Spleen (tissue), 13 donors: Measurements from ENCODE around the gene GAS2. TPM values are rescaled to one million over a fixed set of nuclear protein-coding genes. Genes with fewer than 3 reads are reported as not detected.
A peak's percentile ranks its signal among the peaks of the same experiment; 100 is the strongest.

Experiments used
- DNase-seq: peaks from one replicate; pipeline ENCODE4 v3.0.0-alpha.2; 2020
- H3K27ac ChIP-seq, 8 donors: fragments of 200-600 bp; sonication (generic) in 7 of 8; 1 replicate in 4 of 8; 2 replicates in 4 of 8; pipeline versions ENCODE4 v1.5.0 to v1.8.0; 2016 to 2021; ENCODE audit warnings: inconsistent platforms in 4 of 8, mild to moderate bottlenecking in 4 of 8, moderate library complexity in 1 of 8
- H3K27me3 ChIP-seq, 7 donors: fragments of 200-600 bp; sonication (generic) in 6 of 7; replicated peaks in 1 of 7; 1 replicate in 4 of 7; 2 replicates in 3 of 7; pipeline versions ENCODE4 v1.5.0 to v1.8.0; 2016 to 2021; ENCODE audit warnings: inconsistent platforms in 3 of 7, mild to moderate bottlenecking in 1 of 7
- H3K36me3 ChIP-seq, 6 donors: fragments of 200-600 bp; sonication (generic) in 5 of 6; 1 replicate in 4 of 6; 2 replicates in 2 of 6; pipeline versions ENCODE4 v1.5.0 to v1.8.0; 2016 to 2021; ENCODE audit warnings: inconsistent platforms in 2 of 6
- H3K4me1 ChIP-seq, 6 donors: fragments of 200-600 bp; sonication (generic) in 5 of 6; 1 replicate in 3 of 6; 2 replicates in 3 of 6; pipeline versions ENCODE4 v1.5.0 to v1.8.0; 2016 to 2021; ENCODE audit warnings: inconsistent platforms in 3 of 6
- H3K4me3 ChIP-seq, 8 donors: fragments of 200-600 bp; sonication (generic) in 7 of 8; 1 replicate in 4 of 8; 2 replicates in 4 of 8; pipeline versions ENCODE4 v1.5.0 to v1.8.0; 2016 to 2021; ENCODE audit warnings: inconsistent platforms in 4 of 8, mild to moderate bottlenecking in 4 of 8, moderate library complexity in 2 of 8
- H3K9me3 ChIP-seq, 8 donors: fragments of 200-600 bp; sonication (generic) in 7 of 8; 1 replicate in 4 of 8; 2 replicates in 4 of 8; pipeline versions ENCODE4 v1.5.0 to v1.8.0; 2016 to 2021; ENCODE audit warnings: inconsistent platforms in 4 of 8
- CTCF ChIP-seq, 11 experiments: fragments of 200-600 bp in 7 of 11; fragments of 450-650 bp in 4 of 11; sonication (generic) in 4 of 11; IDR thresholded peaks in 8 of 11; conservative IDR thresholded peaks in 3 of 11; 1 replicate in 7 of 11; 2 replicates in 4 of 11; pipeline versions ENCODE4 v1.4.0 to v1.8.0; 2016 to 2021; ENCODE audit warnings: antibody characterized with exemption in 11 of 11, inconsistent platforms in 4 of 11, mild to moderate bottlenecking in 1 of 11
- POLR2A ChIP-seq, 3 donors: fragments of 450-650 bp; IDR thresholded peaks; one replicate each; pipeline ENCODE4 v1.5.1; 2017; ENCODE audit warnings: antibody characterized with exemption in 3 of 3, mild to moderate bottlenecking in 1 of 3
- POLR2AphosphoS5 ChIP-seq, 3 donors: sonication (generic); formaldehyde crosslinking; IDR thresholded peaks; one replicate each; pipeline ENCODE4 v1.5.1; 2017; ENCODE audit warnings: antibody characterized with exemption in 3 of 3
- WGBS, 5 donors: extraction: QIAGEN DNeasy Blood & Tissue Kit in 3 of 5; methylation state at CpG; one replicate each; pipeline versions ENCODE4 v1.1.5 to v1.1.7; 2013 to 2018; 5-methylcytosine and 5-hydroxymethylcytosine counted together
- intact Hi-C: fragments of 100-400 bp; cut with DNase I; formaldehyde crosslinking; loops from one replicate; pipeline ENCODE4 v1.15.0; 2023; ENCODE audit warnings: low total_unique reads
- long read RNA-seq, 2 donors: transcript quantifications; one replicate each; lab custom pipeline, GENCODE V29; 2026
- polyA plus RNA-seq, 3 donors: library from polyadenylated mRNA; stranded (reverse); fragments of 200-250 nt; gene quantifications; one replicate each; pipeline ENCODE4 v1.2.1, GENCODE V29; 2013
- total RNA-seq, 7 donors: library from RNA; depleted of rRNA in 3 of 7; stranded (reverse); fragments of >200 nt in 3 of 7; fragmentation: NEBNext Ultra II Directional in 4 of 7; extraction: Animal tissue kit (Norgen Biotek cat#: 25700) in 4 of 7; gene quantifications; one replicate each; pipeline versions ENCODE4 v1.1.0 to v1.2.1, GENCODE V29; 2016 to 2021
- donor health status: healthy with polysubstance abuse.
- donor health status: DM: no; HTN: no; CAD: no; lungs with moderate emphysema.
- donor health status: DM: no; HTN: no; CAD: no.
- donor health status: Bipolar disorder and iron deficiency.
- donor health status: healthy.
- donor health status: DM: no; HTN: no; CAD: no.
- donor health status: DM: yes; HTN: yes; CAD: no.

GAS2 gene
- total RNA-seq (1 to 10 TPM; 1.7 to 9.1 (median 2.4) TPM), polyA plus RNA-seq (1 to 10 TPM; 1.1 to 1.4 (median 1.3) TPM)
- long read RNA-seq, donor 1, transcript GAS2-211 (1 exons, 895 nt) = major isoform, 12 of 14 reads
- long read RNA-seq, donor 1, partial matches to known transcripts = 0 of 14 reads
- long read RNA-seq, donor 1, other reads (novel, unspliced or antisense) = 0 of 14 reads
- long read RNA-seq, donor 2, partial matches to known transcripts = 47 of 50 reads
- long read RNA-seq, donor 2, other reads (novel, unspliced or antisense) = 0 of 50 reads

GRCh38 chr11:22666325-22666687, at the start of gene GAS2:
Gene GAS2, plus strand, starts transcription at chr11:22666611. Its CDS starts 8,259 bp downstream, at chr11:22674870.
- intact Hi-C loops = no loop called here
- H3K4me3 ChIP-seq = peak within 1 kb of the TSS in 7 of 8 donors; percentile 8 to 63 (median 31)
- H3K27ac ChIP-seq = peak within 1 kb of the TSS in 1 of 8 donors; percentile 8

DNA sequence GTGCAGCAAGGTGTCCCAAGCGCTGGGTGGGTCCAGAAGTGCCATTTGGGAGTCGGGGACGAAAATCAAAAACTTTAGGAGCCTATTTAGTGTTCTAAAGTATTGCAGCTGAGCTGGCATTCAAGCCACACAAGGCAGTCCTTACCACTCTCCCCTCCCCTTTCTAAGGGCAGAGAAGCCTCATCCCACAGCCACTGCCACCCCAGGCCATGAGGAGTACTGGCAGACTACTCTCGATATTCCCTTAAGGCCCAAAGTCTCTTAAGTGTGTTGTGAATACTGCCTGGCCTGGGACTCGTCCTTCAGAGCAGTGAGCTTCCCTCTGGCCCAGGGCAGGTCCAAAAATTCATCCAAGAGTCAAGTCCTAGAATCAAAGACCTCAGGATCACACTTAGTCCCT, 48.5 kb upstream of the GAS2 start:
- no peak overlapping the region for H3K4me3 ChIP-seq
- WGBS, 5 donors = 83 to 93% (median 88%) methylated on average over 5 of the region's 5 CpGs
- H3K4me1 ChIP-seq = peaks cover 0 to 17% (median 4%) of the 10 kb centered on the region in 6 donors
- no peak for DNase-seq
- peaks cover 0 to 2% (median 0%) of the 10 kb centered on the region in 8 donors for H3K9me3 ChIP-seq
- no peak for TF ChIP-seq POLR2A (IDR thresholded peaks at IDR 0.05)
- no peak for TF ChIP-seq POLR2AphosphoS5 (IDR thresholded peaks at IDR 0.05)
- TF ChIP-seq CTCF (IDR thresholded peaks at IDR 0.05 in 8 of 11, conservative IDR thresholded peaks at IDR 0.05 in 3 of 11) = no peak
- H3K27ac ChIP-seq = no peak overlapping the region
- H3K27me3 ChIP-seq = no peaks in the 10 kb centered on the region
- H3K36me3 ChIP-seq = no peaks in the 10 kb centered on the region
- intact Hi-C loops = no loop called here

More at GRCh38 chr11:22666325-22666687, at the start of gene GAS2:
- peaks cover 3 to 17% (median 9%) of the 10 kb centered on the region in 6 donors for H3K4me1 ChIP-seq
- TF ChIP-seq CTCF (IDR thresholded peaks at IDR 0.05 in 8 of 11, conservative IDR thresholded peaks at IDR 0.05 in 3 of 11) = no peak
- no peak for TF ChIP-seq POLR2A (IDR thresholded peaks at IDR 0.05)
- H3K36me3 ChIP-seq = no peaks in the 10 kb centered on the region
- no peaks in the 10 kb centered on the region for H3K9me3 ChIP-seq
- DNase-seq = no peak
- peaks cover 0 to 54% (median 23%) of the 10 kb centered on the region in 7 donors for H3K27me3 ChIP-seq
- WGBS, 5 donors = 8 to 10% (median 8%) methylated on average over 8 of the region's 8 CpGs

DNA sequence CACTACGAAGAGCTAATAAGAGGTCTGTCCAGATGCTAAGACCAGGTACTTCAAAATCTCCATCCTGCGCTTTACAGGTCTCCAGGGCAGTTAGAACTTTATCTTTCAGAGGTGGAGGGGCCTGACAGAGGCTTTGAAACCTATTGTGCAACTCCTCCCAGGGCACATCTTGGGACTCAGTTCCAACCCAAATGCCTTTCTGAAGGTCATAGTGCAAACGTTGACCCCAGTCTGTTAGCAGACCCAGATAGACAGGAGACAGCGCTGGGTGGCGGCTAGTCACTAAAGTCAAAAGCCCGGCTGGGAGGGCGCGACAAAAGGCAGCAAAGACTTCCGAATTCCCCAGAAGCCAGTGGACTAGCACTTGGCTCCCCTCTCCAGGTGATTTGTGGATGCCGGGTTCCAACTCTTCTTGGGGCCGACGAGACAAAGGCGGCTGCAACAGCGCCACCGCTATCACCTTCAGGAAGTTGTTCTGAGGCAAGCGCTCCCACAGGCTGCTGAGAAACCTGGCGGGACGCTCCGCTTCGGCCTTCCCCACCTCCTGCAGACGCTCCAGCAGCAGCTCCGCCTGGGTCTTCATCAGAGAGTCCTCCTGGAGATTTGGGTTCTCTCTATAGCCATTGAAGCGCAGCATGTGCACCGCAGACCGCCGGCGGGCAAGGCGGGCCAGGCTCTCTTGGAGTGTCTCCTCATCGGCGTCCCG, 41.5 kb upstream of the GAS2 start:
- Histone ChIP-seq H3K9me3 (no peaks in the 10 kb centered on the region), H3K36me3 (no peaks in the 10 kb centered on the region), H3K27ac (peak overlapping the region; percentile 85 to 97 (median 90)), H3K4me3 (peak overlapping the region; percentile 82 to 99 (median 94)), H3K27me3 (no peaks in the 10 kb centered on the region), H3K4me1 (peaks cover 12 to 51% (median 34%) of the 10 kb centered on the region in 6 donors)
- no peak for DNase-seq
- intact Hi-C loops = no loop called here
- WGBS, 5 donors = 6 to 14% (median 6%) methylated on average over 14 to 31 of the region's 31 CpGs
- TF ChIP-seq POLR2AphosphoS5 (IDR thresholded peaks at IDR 0.05) = no peak
- peak in 7 of 11 experiments; percentile 4 to 55 (median 38) for TF ChIP-seq CTCF (IDR thresholded peaks at IDR 0.05 in 8 of 11, conservative IDR thresholded peaks at IDR 0.05 in 3 of 11)
